ENCODE measurements around the gene DOCK2. TPM values are rescaled to one million over a fixed set of nuclear protein-coding genes. Genes with fewer than 3 reads are reported as not detected.

DOCK2 gene
- total and polyA plus RNA-seq, 8 donors, result 4.3 to 101 (median 5.3) TPM

DNA sequence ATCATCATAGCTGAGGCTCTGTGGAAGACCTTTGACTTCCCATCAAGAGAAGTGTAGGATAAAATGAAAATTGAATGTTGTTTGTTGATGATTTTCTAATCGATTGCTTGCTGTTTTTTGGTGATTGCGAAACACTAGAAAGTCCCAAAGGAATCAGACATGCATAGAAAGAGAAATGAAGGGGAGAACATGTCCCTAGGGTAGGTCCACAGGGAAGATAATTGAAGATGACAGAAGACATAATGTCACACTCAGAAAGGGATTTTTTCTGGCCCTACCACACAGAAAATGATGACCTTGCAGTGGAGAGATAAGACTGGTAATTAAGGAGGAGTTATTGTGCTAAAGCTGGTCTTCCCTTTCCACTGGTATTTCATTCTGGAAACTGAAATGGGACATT, 280.4 kb downstream of the DOCK2 start:
- ATAC-seq, result no peak
- intact Hi-C loops (cut with DNase I), result no loop called here
- Histone ChIP-seq H3K4me1 (no peaks in the 10 kb centered on the region), H3K27ac (no peak overlapping the region), H3K4me3 (no peak overlapping the region), H3K36me3 (no peaks in the 10 kb centered on the region), H3K27me3 (no peaks in the 10 kb centered on the region), H3K9me3 (no peaks in the 10 kb centered on the region)
- TF ChIP-seq, protein P1, sequence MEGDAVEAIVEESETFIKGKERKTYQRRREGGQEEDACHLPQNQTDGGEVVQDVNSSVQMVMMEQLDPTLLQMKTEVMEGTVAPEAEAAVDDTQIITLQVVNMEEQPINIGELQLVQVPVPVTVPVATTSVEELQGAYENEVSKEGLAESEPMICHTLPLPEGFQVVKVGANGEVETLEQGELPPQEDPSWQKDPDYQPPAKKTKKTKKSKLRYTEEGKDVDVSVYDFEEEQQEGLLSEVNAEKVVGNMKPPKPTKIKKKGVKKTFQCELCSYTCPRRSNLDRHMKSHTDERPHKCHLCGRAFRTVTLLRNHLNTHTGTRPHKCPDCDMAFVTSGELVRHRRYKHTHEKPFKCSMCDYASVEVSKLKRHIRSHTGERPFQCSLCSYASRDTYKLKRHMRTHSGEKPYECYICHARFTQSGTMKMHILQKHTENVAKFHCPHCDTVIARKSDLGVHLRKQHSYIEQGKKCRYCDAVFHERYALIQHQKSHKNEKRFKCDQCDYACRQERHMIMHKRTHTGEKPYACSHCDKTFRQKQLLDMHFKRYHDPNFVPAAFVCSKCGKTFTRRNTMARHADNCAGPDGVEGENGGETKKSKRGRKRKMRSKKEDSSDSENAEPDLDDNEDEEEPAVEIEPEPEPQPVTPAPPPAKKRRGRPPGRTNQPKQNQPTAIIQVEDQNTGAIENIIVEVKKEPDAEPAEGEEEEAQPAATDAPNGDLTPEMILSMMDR (IDR thresholded peaks at IDR 0.05), result no peak
- no peak for DNase-seq

DNA sequence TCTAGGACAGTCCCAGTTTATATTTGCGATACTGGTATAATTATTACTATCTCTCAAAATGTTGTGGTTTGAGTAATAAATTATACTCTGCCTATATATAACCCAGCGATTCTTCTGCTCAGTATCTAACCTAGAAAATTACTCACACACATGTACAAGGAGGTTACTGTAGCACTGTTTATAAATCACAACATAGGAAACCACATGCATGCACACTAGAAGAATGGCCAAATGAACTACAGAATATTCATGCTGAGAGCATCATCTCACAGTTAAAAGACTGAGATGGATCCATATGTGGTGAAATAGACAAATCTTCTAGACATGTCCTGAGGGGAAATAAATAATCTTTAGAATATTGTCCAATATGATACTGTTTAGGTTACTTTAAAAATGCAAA, 281.2 kb downstream of the DOCK2 start:
- Histone ChIP-seq H3K27me3 (no peaks in the 10 kb centered on the region), H3K4me1 (no peaks in the 10 kb centered on the region), H3K4me3 (no peak overlapping the region), H3K36me3 (no peaks in the 10 kb centered on the region), H3K9me3 (no peaks in the 10 kb centered on the region), H3K27ac (no peak overlapping the region)
- TF ChIP-seq, protein P1 (IDR thresholded peaks at IDR 0.05), result no peak
- intact Hi-C loops (cut with DNase I), result no loop called here
- ATAC-seq (no peak), DNase-seq (no peak)

DNA sequence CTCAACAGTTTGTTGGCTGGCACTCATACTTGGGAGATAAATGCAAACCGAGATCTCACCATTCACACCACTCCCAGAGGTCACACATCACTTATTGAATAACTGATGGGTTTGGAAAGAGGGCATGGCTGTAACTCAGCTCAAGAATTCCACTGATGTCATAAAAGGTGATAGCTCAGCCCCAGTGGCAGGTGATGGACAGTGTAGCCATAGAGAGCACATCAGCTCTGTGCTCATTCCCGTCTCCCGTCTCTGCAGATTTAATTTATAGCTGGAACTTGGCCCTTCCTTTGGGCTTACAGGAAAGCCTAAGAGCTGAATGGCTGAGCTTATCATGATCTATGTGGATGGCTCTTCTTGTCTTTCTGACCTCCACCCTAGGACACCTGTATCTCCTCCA, 283.4 kb downstream of the DOCK2 start:
- ATAC-seq (no peak), DNase-seq (no peak)
- TF ChIP-seq, protein P1 (IDR thresholded peaks at IDR 0.05), result no peak
- Histone ChIP-seq H3K9me3 (no peaks in the 10 kb centered on the region), H3K4me1 (no peaks in the 10 kb centered on the region), H3K36me3 (no peaks in the 10 kb centered on the region), H3K27me3 (no peaks in the 10 kb centered on the region), H3K4me3 (no peak overlapping the region), H3K27ac (no peak overlapping the region)
- intact Hi-C loops (cut with DNase I), result no loop called here

DNA sequence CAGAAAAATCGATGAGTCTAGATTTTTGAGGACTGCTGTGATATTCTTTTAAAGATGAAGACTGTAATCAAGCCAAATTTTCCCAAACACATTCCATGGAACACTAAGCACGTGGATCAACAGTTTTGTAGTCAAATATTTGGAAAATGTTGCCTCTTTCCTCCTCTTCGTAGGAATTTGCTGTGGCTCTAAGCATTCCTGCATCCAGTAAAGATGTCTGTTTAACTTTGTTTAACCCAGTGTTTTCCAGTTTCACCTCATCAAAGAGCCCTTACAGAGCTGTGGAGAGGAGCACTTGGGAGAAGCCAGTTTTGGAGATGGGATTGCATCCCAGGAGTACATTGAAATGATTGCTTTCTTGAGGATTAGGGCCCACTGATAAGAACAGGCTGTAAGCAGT, 284.3 kb downstream of the DOCK2 start:
- H3K4me3 ChIP-seq, result no peak overlapping the region
- no peak overlapping the region for H3K27ac ChIP-seq
- ATAC-seq (no peak), DNase-seq (no peak)
- no peaks in the 10 kb centered on the region for H3K36me3 ChIP-seq
- H3K9me3 ChIP-seq, result no peaks in the 10 kb centered on the region
- no peaks in the 10 kb centered on the region for H3K4me1 ChIP-seq
- TF ChIP-seq, protein P1 (IDR thresholded peaks at IDR 0.05), result no peak
- intact Hi-C loops (cut with DNase I), result no loop called here
- H3K27me3 ChIP-seq, result no peaks in the 10 kb centered on the region

GRCh38 chr5:169921949-169922348, 284.9 kb downstream of the DOCK2 start:
- Histone ChIP-seq H3K27ac (no peak overlapping the region), H3K4me3 (no peak overlapping the region), H3K4me1 (no peaks in the 10 kb centered on the region), H3K9me3 (no peaks in the 10 kb centered on the region), H3K27me3 (no peaks in the 10 kb centered on the region), H3K36me3 (no peaks in the 10 kb centered on the region)
- ATAC-seq (no peak), DNase-seq (no peak)
- intact Hi-C loops (cut with DNase I), result no loop called here
- TF ChIP-seq, protein P1 (IDR thresholded peaks at IDR 0.05), result no peak
